Transverse colon (tissue), 4 donors: Measurements from ENCODE around the gene KIDINS220. TPM values are rescaled to one million over a fixed set of nuclear protein-coding genes. Genes with fewer than 3 reads are reported as not detected.

ENCODE experiments used
- DNase-seq: peaks from one replicate; pipeline ENCODE4 v3.0.0-alpha.2; 2019
- H3K27ac ChIP-seq, 4 donors: fragments of 200-600 bp; sonication (generic); 2 replicates each; pipeline ENCODE4 v1.5.1; 2016 to 2018; ENCODE audit warnings: inconsistent platforms in 4 of 4
- H3K27me3 ChIP-seq: fragments of 200-600 bp; sonication (generic); 2 replicates; pipeline ENCODE4 v1.5.1; 2017; ENCODE audit warnings: inconsistent platforms
- H3K36me3 ChIP-seq, 4 donors: fragments of 200-600 bp; sonication (generic); 2 replicates each; pipeline ENCODE4 v1.5.1; 2017 to 2019; ENCODE audit warnings: inconsistent platforms in 4 of 4
- H3K4me1 ChIP-seq, 4 donors: fragments of 200-600 bp; sonication (generic); 2 replicates each; pipeline ENCODE4 v1.5.1; 2017 to 2020; ENCODE audit warnings: inconsistent platforms in 4 of 4
- H3K4me3 ChIP-seq, 4 donors: fragments of 200-600 bp; sonication (generic); 1 replicate in 1 of 4; 2 replicates in 3 of 4; pipeline versions ENCODE4 v1.5.1 to v1.6.1; 2017 to 2019; ENCODE audit warnings: inconsistent platforms in 4 of 4
- H3K9me3 ChIP-seq, 2 donors: fragments of 200-600 bp; sonication (generic); 2 replicates each; pipeline ENCODE4 v1.5.1; 2017 to 2019; ENCODE audit warnings: inconsistent platforms in 2 of 2
- EP300 ChIP-seq: sonication (generic); formaldehyde crosslinking; IDR thresholded peaks from one replicate; pipeline ENCODE4 v1.6.1; 2017; ENCODE audit warnings: antibody characterized with exemption, low read depth
- POLR2A ChIP-seq: fragments of 450-650 bp; IDR thresholded peaks from one replicate; pipeline ENCODE4 v1.6.1; 2016; ENCODE audit warnings: antibody characterized with exemption, mild to moderate bottlenecking, moderate library complexity
- POLR2AphosphoS5 ChIP-seq, 3 donors: sonication (generic); formaldehyde crosslinking; IDR thresholded peaks; one replicate each; pipeline ENCODE4 v1.6.1; 2016; ENCODE audit warnings: antibody characterized with exemption in 3 of 3
- WGBS, 2 donors: methylation state at CpG; one replicate each; pipeline ENCODE4 v1.1.5; 2018; ENCODE audit warnings: low coverage in 1 of 2; 5-methylcytosine and 5-hydroxymethylcytosine counted together
- in situ Hi-C, 4 donors: fragments of 200-750 bp; cut with MboI; loops; one replicate each; pipeline versions ENCODE4 v1.15.0 to v1.15.1; 2017; ENCODE audit warnings: low sequenced_read_pairs in 3 of 4, low pct_ligation_motif_present in 1 of 4, low pct_unique_long_range_greater_than_20kb in 1 of 4
- intact Hi-C: fragments of 100-400 bp; cut with DNase I; formaldehyde crosslinking; loops from one replicate; pipeline ENCODE4 v1.15.1; 2023; ENCODE audit warnings: low total_unique reads
- total RNA-seq, 4 donors: library from RNA; depleted of rRNA; stranded (reverse); fragments of >200 nt; gene quantifications; one replicate each; pipeline ENCODE4 v1.1.0, GENCODE V29; 2016
- TF ChIP-seq, protein P1 (sequence below), 5 experiments: fragments of 200-600 bp in 3 of 5; fragments of 450-650 bp in 2 of 5; sonication (generic) in 3 of 5; IDR thresholded peaks; 1 replicate in 2 of 5; 2 replicates in 3 of 5; pipeline ENCODE4 v1.5.1; 2016 to 2017; ENCODE audit warnings: antibody characterized with exemption in 5 of 5, inconsistent platforms in 3 of 5, mild to moderate bottlenecking in 2 of 5, moderate library complexity in 1 of 5

KIDINS220 gene
- total RNA-seq, 4 donors from 2014 or later: 79.3 to 110 (median 85.9) TPM

DNA sequence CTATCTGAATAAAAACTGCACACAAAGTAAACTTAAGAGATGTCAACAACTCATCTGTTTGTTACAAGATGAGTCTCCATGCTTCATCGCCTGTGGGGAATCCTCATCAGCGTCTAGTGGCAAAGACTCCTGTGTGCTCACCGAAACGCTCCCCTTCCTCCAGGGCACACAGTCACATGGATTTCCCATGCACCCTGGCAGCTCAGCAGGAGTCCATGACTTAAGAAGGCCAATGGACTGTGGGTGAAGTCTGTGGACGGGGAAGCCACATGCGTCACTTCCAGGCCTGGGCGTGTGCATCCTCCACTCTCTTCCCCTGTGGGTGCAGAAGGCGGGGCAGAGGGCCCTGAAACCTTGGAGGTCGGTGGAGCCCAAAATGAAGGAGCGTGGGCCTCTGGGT is 114.4 kb downstream of the KIDINS220 start:
- no peaks in the 10 kb centered on the region for H3K4me1 ChIP-seq
- intact Hi-C loops: no loop called here
- TF ChIP-seq POLR2AphosphoS5 (IDR thresholded peaks at IDR 0.05) (no peak), EP300 (no peak), POLR2A (no peak)
- TF ChIP-seq, protein P1, sequence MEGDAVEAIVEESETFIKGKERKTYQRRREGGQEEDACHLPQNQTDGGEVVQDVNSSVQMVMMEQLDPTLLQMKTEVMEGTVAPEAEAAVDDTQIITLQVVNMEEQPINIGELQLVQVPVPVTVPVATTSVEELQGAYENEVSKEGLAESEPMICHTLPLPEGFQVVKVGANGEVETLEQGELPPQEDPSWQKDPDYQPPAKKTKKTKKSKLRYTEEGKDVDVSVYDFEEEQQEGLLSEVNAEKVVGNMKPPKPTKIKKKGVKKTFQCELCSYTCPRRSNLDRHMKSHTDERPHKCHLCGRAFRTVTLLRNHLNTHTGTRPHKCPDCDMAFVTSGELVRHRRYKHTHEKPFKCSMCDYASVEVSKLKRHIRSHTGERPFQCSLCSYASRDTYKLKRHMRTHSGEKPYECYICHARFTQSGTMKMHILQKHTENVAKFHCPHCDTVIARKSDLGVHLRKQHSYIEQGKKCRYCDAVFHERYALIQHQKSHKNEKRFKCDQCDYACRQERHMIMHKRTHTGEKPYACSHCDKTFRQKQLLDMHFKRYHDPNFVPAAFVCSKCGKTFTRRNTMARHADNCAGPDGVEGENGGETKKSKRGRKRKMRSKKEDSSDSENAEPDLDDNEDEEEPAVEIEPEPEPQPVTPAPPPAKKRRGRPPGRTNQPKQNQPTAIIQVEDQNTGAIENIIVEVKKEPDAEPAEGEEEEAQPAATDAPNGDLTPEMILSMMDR (IDR thresholded peaks at IDR 0.05): no peak
- H3K36me3 ChIP-seq: peaks cover 0 to 8% (median 2%) of the 10 kb centered on the region in 4 donors
- 89% methylated on average over 10 of the region's 10 CpGs; no CpG with 5 or more reads in 1 of the 2 donors for WGBS, 2 donors
- in situ Hi-C loops: no loop called here
- H3K27me3 ChIP-seq: no peaks in the 10 kb centered on the region
- H3K9me3 ChIP-seq: no peaks in the 10 kb centered on the region
- DNase-seq: no peak
- H3K4me3 ChIP-seq: no peak overlapping the region
- no peak overlapping the region for H3K27ac ChIP-seq

DNA sequence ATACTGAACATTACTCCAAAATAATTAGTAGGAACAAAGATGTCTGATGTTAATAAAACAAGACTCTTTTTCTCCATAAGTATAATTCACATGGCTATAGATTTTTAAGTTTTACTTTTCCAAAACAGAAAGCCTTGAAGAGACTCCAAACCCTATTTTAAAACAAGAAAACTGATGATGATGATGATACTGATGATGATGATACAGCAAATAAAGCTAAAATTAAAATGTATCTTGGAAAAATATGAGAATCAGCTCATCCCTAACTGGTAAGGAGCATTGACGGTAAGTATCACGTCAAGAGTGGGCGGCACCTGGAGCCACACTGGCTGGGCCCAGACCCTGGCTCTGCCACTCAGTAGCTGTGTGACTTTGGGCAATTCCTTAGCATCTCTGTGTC is 116.0 kb downstream of the KIDINS220 start:
- in situ Hi-C loops (no loop called here), intact Hi-C loops (no loop called here)
- no peak for DNase-seq
- H3K27ac ChIP-seq: no peak overlapping the region
- no peaks in the 10 kb centered on the region for H3K4me1 ChIP-seq
- H3K36me3 ChIP-seq: no peaks in the 10 kb centered on the region
- H3K4me3 ChIP-seq: no peak overlapping the region
- no peaks in the 10 kb centered on the region for H3K27me3 ChIP-seq
- WGBS, 2 donors: 93% methylated on average over 3 of the region's 3 CpGs; no CpG with 5 or more reads in 1 of the 2 donors
- TF ChIP-seq EP300: no peak
- no peak for TF ChIP-seq POLR2A
- TF ChIP-seq, protein P1 (IDR thresholded peaks at IDR 0.05): no peak
- no peak for TF ChIP-seq POLR2AphosphoS5 (IDR thresholded peaks at IDR 0.05)
- H3K9me3 ChIP-seq: no peaks in the 10 kb centered on the region

DNA sequence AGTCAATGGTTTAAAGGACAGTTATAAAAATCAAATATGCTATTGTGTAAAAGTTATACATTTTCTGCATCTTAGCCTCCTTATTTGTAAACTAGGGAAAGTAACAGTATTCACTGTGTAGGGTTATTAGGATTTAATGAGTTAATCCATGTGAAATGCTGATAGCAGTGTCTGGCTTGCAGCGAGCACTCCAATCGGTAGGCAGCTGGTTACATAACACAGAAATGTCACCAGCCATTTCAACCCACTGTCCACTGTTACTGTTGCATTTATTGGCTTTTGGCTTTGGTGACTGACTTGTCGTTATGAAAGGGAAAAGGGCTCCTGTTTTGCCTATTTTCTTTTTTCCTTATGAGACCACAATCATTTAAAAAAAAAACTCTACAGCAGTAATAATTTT is 116.7 kb downstream of the KIDINS220 start:
- no peaks in the 10 kb centered on the region for H3K36me3 ChIP-seq
- TF ChIP-seq, protein P1 (IDR thresholded peaks at IDR 0.05): no peak
- no peak for TF ChIP-seq EP300
- no peak for TF ChIP-seq POLR2AphosphoS5 (IDR thresholded peaks at IDR 0.05)
- no peak for TF ChIP-seq POLR2A
- 74 to 75% methylated on average over 3 of the region's 3 CpGs for WGBS, 2 donors
- no peak overlapping the region for H3K4me3 ChIP-seq
- in situ Hi-C loops: no loop called here
- no peak overlapping the region for H3K27ac ChIP-seq
- no peaks in the 10 kb centered on the region for H3K4me1 ChIP-seq
- no peaks in the 10 kb centered on the region for H3K27me3 ChIP-seq
- H3K9me3 ChIP-seq: no peaks in the 10 kb centered on the region
- DNase-seq: no peak
- intact Hi-C loops: no loop called here

DNA sequence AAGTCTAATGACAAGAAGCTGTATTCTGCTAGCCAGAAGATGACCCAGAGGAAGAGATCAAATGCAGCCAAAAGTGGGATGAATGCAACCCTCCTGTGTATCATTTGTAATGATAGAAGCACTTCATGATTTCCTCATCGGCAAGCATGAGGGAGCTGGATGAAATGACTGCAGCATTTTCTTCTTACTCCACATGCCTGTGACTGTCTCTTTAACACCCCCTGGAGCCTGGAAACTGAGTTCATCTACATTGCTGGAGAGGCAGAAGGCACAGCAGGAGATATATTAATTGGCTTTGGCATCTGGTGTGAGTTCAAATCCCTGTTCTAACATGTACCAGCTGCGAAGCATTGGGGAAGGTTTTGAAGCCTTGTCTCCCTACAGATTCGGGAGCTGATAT is 117.9 kb downstream of the KIDINS220 start:
- no peak for DNase-seq
- TF ChIP-seq, protein P1 (IDR thresholded peaks at IDR 0.05): no peak
- no peak for TF ChIP-seq POLR2A
- intact Hi-C loops (no loop called here), in situ Hi-C loops (no loop called here)
- Histone ChIP-seq H3K9me3 (no peaks in the 10 kb centered on the region), H3K36me3 (no peaks in the 10 kb centered on the region), H3K4me1 (no peaks in the 10 kb centered on the region), H3K27ac (no peak overlapping the region), H3K27me3 (no peaks in the 10 kb centered on the region), H3K4me3 (no peak overlapping the region)
- 50 to 89% methylated on average over 1 to 3 of the region's 3 CpGs for WGBS, 2 donors
